Measurements from ENCODE around the gene RGS16. TPM values are rescaled to one million over a fixed set of nuclear protein-coding genes. Genes with fewer than 3 reads are reported as not detected.
A peak's percentile ranks its signal among the peaks of the same experiment; 100 is the strongest.

The RGS16 gene
- total RNA-seq, 1 donor from 2014 or later: 50.2 TPM

- peak overlapping the region; percentile 72 for H3K4me3 Mint-ChIP-seq (ENCODE audit: low read depth)
- peak overlapping the region; percentile 86 for H3K27ac Mint-ChIP-seq
- peaks cover 32% of the 10 kb centered on the region for H3K27me3 Mint-ChIP-seq (ENCODE audit: low read depth)
- intact Hi-C loops (cut with micrococcal nuclease): loop anchor here (5.0 to 10.0 kb wide), 2 partner anchors 222 to 1020 kb away; partner anchors contain the start of genes ARPC5 and DHX9
- peaks cover 5% of the 10 kb centered on the region for H3K9me3 Mint-ChIP-seq
- H3K36me3 Mint-ChIP-seq (ENCODE audit: low read depth): no peaks in the 10 kb centered on the region
- peaks cover 64% of the 10 kb centered on the region for H3K4me1 Mint-ChIP-seq (ENCODE audit: low read depth)
- peak; percentile 31 for DNase-seq (ENCODE audit: low spot score)
Observed at GRCh38 chr1:182614796-182615454, 10.7 kb upstream of the RGS16 start.

GRCh38 chr1:182611787-182612186 is 7.6 kb upstream of the RGS16 start:
- no peak for DNase-seq (ENCODE audit: low spot score)
- Mint-ChIP-seq H3K9me3 (no peaks in the 10 kb centered on the region), H3K27me3 (ENCODE audit: low read depth) (peaks cover 40% of the 10 kb centered on the region), H3K4me1 (ENCODE audit: low read depth) (peaks cover 65% of the 10 kb centered on the region), H3K27ac (no peak overlapping the region), H3K36me3 (ENCODE audit: low read depth) (no peaks in the 10 kb centered on the region), H3K4me3 (ENCODE audit: low read depth) (no peak overlapping the region)
- intact Hi-C loops (cut with micrococcal nuclease): loop anchor here (10.0 kb wide), 1 partner anchor 1023 kb away; the partner anchor contains the start of gene ARPC5

- Mint-ChIP-seq H3K27me3 (ENCODE audit: low read depth) (peaks cover 40% of the 10 kb centered on the region), H3K9me3 (no peaks in the 10 kb centered on the region), H3K36me3 (ENCODE audit: low read depth) (no peaks in the 10 kb centered on the region), H3K27ac (no peak overlapping the region), H3K4me3 (ENCODE audit: low read depth) (no peak overlapping the region), H3K4me1 (ENCODE audit: low read depth) (peaks cover 65% of the 10 kb centered on the region)
- intact Hi-C loops (cut with micrococcal nuclease): loop anchor here (10.0 kb wide), 1 partner anchor 1023 kb away; the partner anchor contains the start of gene ARPC5
- DNase-seq (ENCODE audit: low spot score): no peak
Observed at GRCh38 chr1:182611326-182611725, 7.1 kb upstream of the RGS16 start.

- Mint-ChIP-seq H3K27me3 (ENCODE audit: low read depth) (peaks cover 40% of the 10 kb centered on the region), H3K4me3 (ENCODE audit: low read depth) (no peak overlapping the region), H3K9me3 (no peaks in the 10 kb centered on the region), H3K36me3 (ENCODE audit: low read depth) (no peaks in the 10 kb centered on the region), H3K27ac (no peak overlapping the region), H3K4me1 (ENCODE audit: low read depth) (peaks cover 61% of the 10 kb centered on the region)
- intact Hi-C loops (cut with micrococcal nuclease): loop anchor here (10.0 kb wide), 1 partner anchor 1024 kb away; the partner anchor contains the start of gene ARPC5
- no peak for DNase-seq (ENCODE audit: low spot score)
Observed at GRCh38 chr1:182610606-182611194, 6.5 kb upstream of the RGS16 start.

- H3K27ac Mint-ChIP-seq: no peak overlapping the region
- intact Hi-C loops (cut with micrococcal nuclease): no loop called here
- no peak for DNase-seq (ENCODE audit: low spot score)
- peaks cover 62% of the 10 kb centered on the region for H3K4me1 Mint-ChIP-seq (ENCODE audit: low read depth)
- no peaks in the 10 kb centered on the region for H3K36me3 Mint-ChIP-seq (ENCODE audit: low read depth)
- no peaks in the 10 kb centered on the region for H3K9me3 Mint-ChIP-seq
- peaks cover 39% of the 10 kb centered on the region for H3K27me3 Mint-ChIP-seq (ENCODE audit: low read depth)
- H3K4me3 Mint-ChIP-seq (ENCODE audit: low read depth): no peak overlapping the region
Observed at GRCh38 chr1:182608845-182609610, 4.8 kb upstream of the RGS16 start.

GRCh38 chr1:182608236-182608635 is 4.0 kb upstream of the RGS16 start:
- Mint-ChIP-seq H3K36me3 (ENCODE audit: low read depth) (no peaks in the 10 kb centered on the region), H3K9me3 (no peaks in the 10 kb centered on the region), H3K27me3 (ENCODE audit: low read depth) (peaks cover 32% of the 10 kb centered on the region), H3K4me1 (ENCODE audit: low read depth) (peaks cover 54% of the 10 kb centered on the region), H3K27ac (no peak overlapping the region), H3K4me3 (ENCODE audit: low read depth) (no peak overlapping the region)
- intact Hi-C loops (cut with micrococcal nuclease): no loop called here
- DNase-seq (ENCODE audit: low spot score): no peak

GRCh38 chr1:182607566-182607965 is 3.4 kb upstream of the RGS16 start:
- H3K27ac Mint-ChIP-seq: no peak overlapping the region
- no peak overlapping the region for H3K4me3 Mint-ChIP-seq (ENCODE audit: low read depth)
- no peaks in the 10 kb centered on the region for H3K9me3 Mint-ChIP-seq
- DNase-seq (ENCODE audit: low spot score): no peak
- no peaks in the 10 kb centered on the region for H3K36me3 Mint-ChIP-seq (ENCODE audit: low read depth)
- H3K4me1 Mint-ChIP-seq (ENCODE audit: low read depth): peaks cover 48% of the 10 kb centered on the region
- H3K27me3 Mint-ChIP-seq (ENCODE audit: low read depth): peaks cover 28% of the 10 kb centered on the region
- intact Hi-C loops (cut with micrococcal nuclease): no loop called here

- Mint-ChIP-seq H3K27ac (peak overlapping the region; percentile 89), H3K4me3 (ENCODE audit: low read depth) (no peak overlapping the region), H3K36me3 (ENCODE audit: low read depth) (peaks cover under 1% of the 10 kb centered on the region), H3K27me3 (ENCODE audit: low read depth) (peaks cover 5% of the 10 kb centered on the region), H3K9me3 (no peaks in the 10 kb centered on the region), H3K4me1 (ENCODE audit: low read depth) (peaks cover 37% of the 10 kb centered on the region)
- no peak for DNase-seq (ENCODE audit: low spot score)
- intact Hi-C loops (cut with micrococcal nuclease): loop anchor here (1.0 to 2.0 kb wide), 5 partner anchors 13 to 235 kb away; partner anchors contain the start of gene DHX9
Observed at GRCh38 chr1:182603646-182604174, 479 bp downstream of the RGS16 start.

GRCh38 chr1:182602935-182603645 is 1.1 kb downstream of the RGS16 start:
- intact Hi-C loops (cut with micrococcal nuclease): loop anchor here (1.0 to 2.0 kb wide), 5 partner anchors 13 to 236 kb away; partner anchors contain the start of gene DHX9
- Mint-ChIP-seq H3K27me3 (ENCODE audit: low read depth) (peaks cover 1% of the 10 kb centered on the region), H3K4me1 (ENCODE audit: low read depth) (peaks cover 32% of the 10 kb centered on the region), H3K36me3 (ENCODE audit: low read depth) (peaks cover 6% of the 10 kb centered on the region), H3K27ac (peak overlapping the region; percentile 89), H3K4me3 (ENCODE audit: low read depth) (no peak overlapping the region), H3K9me3 (no peaks in the 10 kb centered on the region)
- peak; percentile 34 for DNase-seq (ENCODE audit: low spot score)

GRCh38 chr1:182601913-182602312 is 2.3 kb downstream of the RGS16 start:
- Mint-ChIP-seq H3K4me1 (ENCODE audit: low read depth) (peaks cover 24% of the 10 kb centered on the region), H3K4me3 (ENCODE audit: low read depth) (no peak overlapping the region)

GRCh38 chr1:182601416-182601786 is 2.8 kb downstream of the RGS16 start:
- H3K36me3 Mint-ChIP-seq (ENCODE audit: low read depth): peaks cover 6% of the 10 kb centered on the region
- peak; percentile 48 for DNase-seq (ENCODE audit: low spot score)
- H3K9me3 Mint-ChIP-seq: no peaks in the 10 kb centered on the region
- H3K4me3 Mint-ChIP-seq (ENCODE audit: low read depth): no peak overlapping the region
- H3K27me3 Mint-ChIP-seq (ENCODE audit: low read depth): no peaks in the 10 kb centered on the region
- no peak overlapping the region for H3K27ac Mint-ChIP-seq
- intact Hi-C loops (cut with micrococcal nuclease): loop anchor here (1.0 kb wide), 2 partner anchors 12 to 181 kb away; partner anchors contain the start of gene RNASEL
- peaks cover 18% of the 10 kb centered on the region for H3K4me1 Mint-ChIP-seq (ENCODE audit: low read depth)

More at GRCh38 chr1:182601913-182602312, 2.3 kb downstream of the RGS16 start:
- peaks cover 6% of the 10 kb centered on the region for H3K36me3 Mint-ChIP-seq (ENCODE audit: low read depth)
- intact Hi-C loops (cut with micrococcal nuclease): loop anchor here (1.0 to 2.0 kb wide), 3 partner anchors 13 to 237 kb away; partner anchors contain the start of genes DHX9 and RNASEL
- H3K9me3 Mint-ChIP-seq: no peaks in the 10 kb centered on the region
- DNase-seq (ENCODE audit: low spot score): no peak
- no peaks in the 10 kb centered on the region for H3K27me3 Mint-ChIP-seq (ENCODE audit: low read depth)
- H3K27ac Mint-ChIP-seq: no peak overlapping the region

Data from activated T-helper 2 cell treated with anti-CD3 and anti-CD28 coated beads, Interferon-gamma antibody, Interleukin-2, Interleukin-4, amounts not matched to agents 10 μg/mL and 5 μg/mL and 100 μg/mL, durations not matched to agents 14 hours and 24 hours and 36 hours (primary cell).